ENCODE data around the gene PDE2A. TPM values are rescaled to one million over a fixed set of nuclear protein-coding genes. Genes with fewer than 3 reads are reported as not detected.
A peak's percentile ranks its signal among the peaks of the same experiment; 100 is the strongest.

Gene PDE2A
- total and polyA plus RNA-seq, 8 donors, result 3.5 to 548 (median 25.9) TPM

GRCh38 chr11:72595292-72595684 is 78.9 kb downstream of the PDE2A start:
- H3K36me3 ChIP-seq, result no peaks in the 10 kb centered on the region
- peaks cover 0 to 56% (median 21%) of the 10 kb centered on the region in 3 donors for H3K27me3 ChIP-seq
- DNase-seq, result no peak
- H3K9me3 ChIP-seq, result no peaks in the 10 kb centered on the region
- intact Hi-C loops (cut with DNase I; ENCODE audit: low total_unique reads), result no loop called here
- peaks cover 0 to 9% (median 4%) of the 10 kb centered on the region in 4 donors for H3K4me1 ChIP-seq
- no peak overlapping the region for H3K4me3 ChIP-seq
- H3K27ac ChIP-seq, result no peak overlapping the region
- TF ChIP-seq POLR2AphosphoS5 (IDR thresholded peaks at IDR 0.05) (no peak), CTCF (IDR thresholded peaks at IDR 0.05) (no peak), POLR2A (IDR thresholded peaks at IDR 0.05) (no peak), EP300 (IDR thresholded peaks at IDR 0.05) (no peak)
- WGBS, 5 donors, result 54 to 63% (median 62%) methylated on average over 8 to 9 of the region's 9 CpGs

GRCh38 chr11:72594493-72595291 is 79.5 kb downstream of the PDE2A start:
- intact Hi-C loops (cut with DNase I; ENCODE audit: low total_unique reads), result no loop called here
- WGBS, 5 donors, result 56 to 77% (median 63%) methylated on average over 8 of the region's 8 CpGs
- Histone ChIP-seq H3K36me3 (no peaks in the 10 kb centered on the region), H3K27ac (no peak overlapping the region), H3K4me1 (peaks cover 6 to 15% (median 10%) of the 10 kb centered on the region in 4 donors), H3K27me3 (peaks cover 0 to 60% (median 27%) of the 10 kb centered on the region in 3 donors), H3K4me3 (no peak overlapping the region), H3K9me3 (no peaks in the 10 kb centered on the region)
- DNase-seq, result no peak
- TF ChIP-seq CTCF (IDR thresholded peaks at IDR 0.05) (no peak), POLR2A (IDR thresholded peaks at IDR 0.05) (no peak), POLR2AphosphoS5 (IDR thresholded peaks at IDR 0.05) (no peak), EP300 (IDR thresholded peaks at IDR 0.05) (no peak)

- intact Hi-C loops (cut with DNase I; ENCODE audit: low total_unique reads), result no loop called here
- H3K9me3 ChIP-seq, result no peaks in the 10 kb centered on the region
- peaks cover 0 to 4% (median 0%) of the 10 kb centered on the region in 4 donors for H3K36me3 ChIP-seq
- no peak for DNase-seq
- peaks cover 8 to 13% (median 12%) of the 10 kb centered on the region in 4 donors for H3K4me1 ChIP-seq
- no peak overlapping the region for H3K27ac ChIP-seq
- TF ChIP-seq POLR2AphosphoS5 (IDR thresholded peaks at IDR 0.05), result no peak
- TF ChIP-seq EP300 (IDR thresholded peaks at IDR 0.05), result no peak
- TF ChIP-seq POLR2A (IDR thresholded peaks at IDR 0.05), result no peak
- no peak for TF ChIP-seq CTCF (IDR thresholded peaks at IDR 0.05)
- 80 to 88% (median 85%) methylated on average over 8 of the region's 8 CpGs for WGBS, 5 donors
- peaks cover 0 to 77% (median 40%) of the 10 kb centered on the region in 3 donors for H3K27me3 ChIP-seq
- H3K4me3 ChIP-seq, result no peak overlapping the region
Measured at GRCh38 chr11:72592698-72593495, 81.3 kb downstream of the PDE2A start.

- 28 to 44% (median 32%) methylated on average over 9 to 10 of the region's 10 CpGs for WGBS, 5 donors
- H3K4me3 ChIP-seq, result no peak overlapping the region
- intact Hi-C loops (cut with DNase I; ENCODE audit: low total_unique reads), result no loop called here
- no peaks in the 10 kb centered on the region for H3K9me3 ChIP-seq
- H3K4me1 ChIP-seq, result peaks cover 8 to 13% (median 12%) of the 10 kb centered on the region in 4 donors
- peaks cover 0 to 4% (median 0%) of the 10 kb centered on the region in 4 donors for H3K36me3 ChIP-seq
- DNase-seq, result peak in 1 of 2 donors; percentile 53
- peaks cover 0 to 86% (median 40%) of the 10 kb centered on the region in 3 donors for H3K27me3 ChIP-seq
- TF ChIP-seq POLR2A (IDR thresholded peaks at IDR 0.05), result no peak
- TF ChIP-seq CTCF (IDR thresholded peaks at IDR 0.05), result no peak
- no peak for TF ChIP-seq EP300 (IDR thresholded peaks at IDR 0.05)
- no peak for TF ChIP-seq POLR2AphosphoS5 (IDR thresholded peaks at IDR 0.05)
- H3K27ac ChIP-seq, result no peak overlapping the region
Measured at GRCh38 chr11:72591785-72592502, 82.3 kb downstream of the PDE2A start.
